ENCODE data around the gene ARSB. TPM values are rescaled to one million over a fixed set of nuclear protein-coding genes. Genes with fewer than 3 reads are reported as not detected.

Gene ARSB
- total RNA-seq, 2 experiments from 2014 or later = 10.5 to 11.1 TPM

DNA sequence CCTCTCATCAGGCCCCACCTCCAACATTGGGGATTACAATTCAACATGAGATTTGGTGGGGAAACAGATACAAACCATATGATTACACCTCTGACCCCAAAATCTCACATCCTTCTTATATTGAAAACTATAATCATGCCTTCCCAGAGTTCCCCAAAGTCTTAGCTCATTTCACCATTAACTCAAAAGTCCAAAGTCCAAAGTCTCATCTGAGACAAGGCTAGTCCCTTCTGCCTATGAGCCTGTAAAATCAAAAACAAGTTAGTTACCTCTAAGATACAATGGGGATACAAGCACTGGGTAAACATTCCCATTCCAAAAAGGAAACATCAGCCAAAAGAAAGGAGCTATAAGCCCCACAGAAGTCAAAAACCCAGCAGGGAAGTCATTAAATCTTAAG, 26.8 kb upstream of the ARSB start:
- no peak for DNase-seq
- ChIA-PET POLR2A (interaction anchor here (0.6 kb wide), 1 partner anchor 467 kb away, joined by 3 read pairs; no protein-coding TSS in a partner anchor), CTCF (interaction anchor here (1.4 kb wide), 1 partner anchor 13 kb away, joined by 5 read pairs; no protein-coding TSS in a partner anchor)
- Mint-ChIP-seq H3K4me1 (no peaks in the 10 kb centered on the region), H3K4me3 (no peak overlapping the region), H3K9me3 (no peaks in the 10 kb centered on the region), H3K27ac (no peak overlapping the region), H3K27me3 (peaks cover 39% of the 10 kb centered on the region), H3K36me3 (ENCODE audit: low read depth) (no peaks in the 10 kb centered on the region)

DNA sequence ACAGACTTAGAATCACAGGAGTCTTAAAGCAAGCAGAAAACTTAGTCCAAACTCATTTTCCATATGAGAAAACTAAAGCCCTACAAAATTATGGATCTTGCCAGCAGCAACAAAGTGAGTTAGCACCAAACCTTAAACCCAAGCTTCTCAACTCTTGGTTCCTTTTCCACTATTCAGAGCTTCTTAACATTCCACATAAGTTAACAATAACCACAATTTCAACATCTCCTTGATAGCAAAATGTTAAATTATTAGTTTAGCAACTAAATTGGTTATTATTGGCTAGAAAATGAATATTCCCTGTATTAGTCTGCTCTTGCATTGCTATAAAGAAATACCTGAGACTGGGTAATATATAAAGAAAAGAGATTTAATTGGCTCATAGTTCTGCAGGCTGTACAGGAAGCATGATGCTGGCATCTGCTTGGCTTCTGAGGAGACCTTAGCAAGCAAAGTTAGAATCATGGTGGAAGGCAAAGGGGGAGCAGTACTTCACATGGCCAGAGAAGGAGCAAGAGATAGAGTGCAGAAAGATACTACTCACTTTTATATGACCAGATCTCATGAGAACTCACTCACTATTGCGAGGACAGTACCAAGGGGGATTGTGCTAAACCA, 26.2 kb upstream of the ARSB start:
- POLR2A ChIA-PET = no interaction called here
- Mint-ChIP-seq H3K4me1 (no peaks in the 10 kb centered on the region), H3K4me3 (no peak overlapping the region), H3K36me3 (ENCODE audit: low read depth) (no peaks in the 10 kb centered on the region), H3K27me3 (peaks cover 34% of the 10 kb centered on the region), H3K9me3 (no peaks in the 10 kb centered on the region), H3K27ac (no peak overlapping the region)
- DNase-seq = no peak
- CTCF ChIA-PET = interaction anchor here (1.4 to 1.8 kb wide), 2 partner anchors 13 kb away, joined by 5 to 7 read pairs; no protein-coding TSS in a partner anchor

DNA sequence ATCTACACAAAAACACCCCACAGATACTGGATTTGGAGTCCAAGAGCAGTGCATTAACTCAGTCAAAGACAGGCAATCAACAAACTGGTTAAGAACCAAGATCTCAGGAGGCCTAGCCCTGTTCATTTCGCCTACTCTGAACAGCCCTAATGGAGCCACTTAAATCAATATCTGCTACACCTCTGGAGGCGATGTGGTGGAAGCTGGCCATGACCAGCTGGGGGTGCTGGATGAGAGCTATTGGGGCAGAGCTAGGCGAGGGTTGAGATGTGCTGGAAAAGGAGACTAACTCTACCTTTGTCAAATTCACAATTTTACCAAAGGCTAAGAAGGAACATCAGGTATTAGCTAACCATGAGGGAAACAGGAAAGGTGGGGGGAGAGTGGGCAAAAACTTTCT, 23.3 kb upstream of the ARSB start:
- CTCF ChIA-PET = interaction anchor here (0.8 to 1.8 kb wide), 3 partner anchors 12 to 127 kb away, joined by 3 to 4 read pairs (median 3); no protein-coding TSS in a partner anchor
- Mint-ChIP-seq H3K27me3 (peaks cover 34% of the 10 kb centered on the region), H3K27ac (no peak overlapping the region), H3K9me3 (no peaks in the 10 kb centered on the region), H3K4me1 (no peaks in the 10 kb centered on the region), H3K36me3 (ENCODE audit: low read depth) (no peaks in the 10 kb centered on the region), H3K4me3 (no peak overlapping the region)
- POLR2A ChIA-PET = interaction anchor here (1.5 kb wide), 1 partner anchor 23 kb away, joined by 4 read pairs; the partner anchor contains the start of gene ARSB
- no peak for DNase-seq

DNA sequence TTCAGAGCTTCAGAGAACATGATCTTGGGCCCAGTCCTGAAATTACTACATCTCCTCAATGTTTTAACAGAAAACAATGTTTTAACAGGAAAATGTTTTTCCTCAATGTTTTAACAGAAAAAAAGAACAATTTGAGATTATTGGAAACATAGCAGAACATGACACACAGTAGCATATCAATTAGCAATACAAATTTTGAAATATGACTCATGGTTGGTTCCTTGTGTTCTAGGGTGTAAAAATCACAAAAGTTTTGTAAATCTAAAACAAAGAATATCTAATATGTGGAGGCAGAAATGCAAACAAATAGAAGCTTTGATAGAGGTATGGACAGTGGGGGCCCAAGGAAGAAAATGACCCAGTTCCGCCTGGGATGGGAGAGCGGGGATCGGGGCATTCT, 22.8 kb upstream of the ARSB start:
- no peaks in the 10 kb centered on the region for H3K36me3 Mint-ChIP-seq (ENCODE audit: low read depth)
- ChIA-PET POLR2A (no interaction called here), CTCF (interaction anchor here (0.8 to 1.8 kb wide), 2 partner anchors 12 to 17 kb away, joined by 3 to 4 read pairs; no protein-coding TSS in a partner anchor)
- no peak for DNase-seq
- no peaks in the 10 kb centered on the region for H3K4me1 Mint-ChIP-seq
- H3K9me3 Mint-ChIP-seq = no peaks in the 10 kb centered on the region
- no peak overlapping the region for H3K4me3 Mint-ChIP-seq
- no peak overlapping the region for H3K27ac Mint-ChIP-seq
- H3K27me3 Mint-ChIP-seq = peaks cover 34% of the 10 kb centered on the region

DNA sequence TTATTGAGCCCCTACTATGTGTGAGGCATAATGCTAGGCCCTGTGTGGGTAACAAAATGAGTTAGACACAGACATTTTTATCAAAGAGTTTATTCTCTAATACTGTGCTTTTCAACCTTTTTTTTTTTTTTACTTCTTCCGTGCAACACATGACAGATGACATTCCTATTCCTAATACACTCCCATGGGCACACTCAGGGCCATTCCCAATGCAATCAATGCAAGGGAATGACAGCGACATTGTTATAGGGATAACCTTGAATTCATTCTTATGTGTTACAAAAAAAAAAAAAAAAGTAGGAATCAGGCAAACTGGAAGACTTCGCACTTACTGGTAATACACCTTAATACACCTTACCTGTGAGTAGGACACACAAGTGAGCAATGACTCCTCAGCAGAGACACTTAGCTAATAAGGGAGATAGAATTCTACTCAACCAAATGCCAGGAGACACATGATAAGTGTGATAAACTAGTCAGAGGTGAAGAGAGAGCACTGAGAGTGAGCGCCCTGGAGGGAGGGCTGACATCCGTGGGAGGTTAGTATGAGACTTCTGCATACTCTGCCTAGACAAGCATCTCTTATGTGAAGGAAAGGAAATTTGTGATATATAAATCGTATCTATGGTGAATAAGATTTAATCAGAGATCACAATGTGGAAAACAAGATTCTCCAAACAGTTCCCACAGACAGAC, 21.0 kb upstream of the ARSB start:
- Mint-ChIP-seq H3K9me3 (no peaks in the 10 kb centered on the region), H3K27ac (no peak overlapping the region), H3K36me3 (ENCODE audit: low read depth) (no peaks in the 10 kb centered on the region), H3K4me1 (no peaks in the 10 kb centered on the region), H3K27me3 (peaks cover 35% of the 10 kb centered on the region), H3K4me3 (no peak overlapping the region)
- DNase-seq = no peak
- ChIA-PET CTCF (interaction anchor here (0.6 kb wide), 1 partner anchor 19 kb away, joined by 3 read pairs; no protein-coding TSS in a partner anchor), POLR2A (no interaction called here)

DNA sequence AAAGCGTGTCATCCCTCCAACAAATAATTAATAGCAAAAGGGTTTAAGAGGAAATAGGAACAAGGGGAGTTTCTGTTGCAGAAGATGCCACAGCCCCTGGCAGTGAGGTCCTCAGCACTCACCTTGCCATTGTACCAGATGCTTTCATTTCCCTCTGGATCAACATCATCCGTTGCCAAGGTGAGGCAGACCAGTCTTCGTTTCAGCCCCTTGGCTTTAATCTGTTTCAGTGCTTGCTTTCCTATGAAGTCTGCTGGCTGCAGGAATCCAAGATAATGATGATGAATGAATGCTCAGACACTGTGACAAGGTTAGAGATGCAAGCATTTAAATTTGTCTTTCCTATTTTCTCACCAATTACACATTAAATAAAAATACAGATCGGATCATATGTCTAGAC, 20.0 kb upstream of the ARSB start:
- Mint-ChIP-seq H3K4me3 (no peak overlapping the region), H3K27me3 (peaks cover 34% of the 10 kb centered on the region), H3K27ac (no peak overlapping the region), H3K4me1 (no peaks in the 10 kb centered on the region), H3K9me3 (no peaks in the 10 kb centered on the region), H3K36me3 (ENCODE audit: low read depth) (no peaks in the 10 kb centered on the region)
- DNase-seq = no peak
- ChIA-PET CTCF (no interaction called here), POLR2A (no interaction called here)

DNA sequence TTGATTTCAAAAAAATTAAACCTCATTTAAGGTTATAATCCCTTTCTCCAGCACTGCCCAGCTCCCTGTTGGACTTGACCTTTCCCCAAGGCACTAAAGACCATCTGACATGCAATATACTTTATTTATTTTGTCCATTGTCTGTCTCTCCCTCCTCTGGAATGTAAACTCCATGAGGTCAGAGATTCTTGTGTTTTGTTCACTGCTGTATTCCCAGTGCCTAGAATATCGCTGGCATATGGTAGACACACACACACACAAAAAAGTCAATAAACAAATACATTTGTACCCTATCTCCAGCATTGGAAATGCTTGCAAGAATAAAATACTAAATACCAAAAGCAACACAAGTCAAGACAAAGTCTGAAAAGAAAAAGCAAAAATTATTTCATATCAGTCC, 17.3 kb upstream of the ARSB start:
- Mint-ChIP-seq H3K27me3 (peaks cover 42% of the 10 kb centered on the region), H3K36me3 (ENCODE audit: low read depth) (no peaks in the 10 kb centered on the region), H3K27ac (no peak overlapping the region), H3K9me3 (no peaks in the 10 kb centered on the region), H3K4me1 (no peaks in the 10 kb centered on the region), H3K4me3 (no peak overlapping the region)
- no peak for DNase-seq
- ChIA-PET CTCF (no interaction called here), POLR2A (no interaction called here)

DNA sequence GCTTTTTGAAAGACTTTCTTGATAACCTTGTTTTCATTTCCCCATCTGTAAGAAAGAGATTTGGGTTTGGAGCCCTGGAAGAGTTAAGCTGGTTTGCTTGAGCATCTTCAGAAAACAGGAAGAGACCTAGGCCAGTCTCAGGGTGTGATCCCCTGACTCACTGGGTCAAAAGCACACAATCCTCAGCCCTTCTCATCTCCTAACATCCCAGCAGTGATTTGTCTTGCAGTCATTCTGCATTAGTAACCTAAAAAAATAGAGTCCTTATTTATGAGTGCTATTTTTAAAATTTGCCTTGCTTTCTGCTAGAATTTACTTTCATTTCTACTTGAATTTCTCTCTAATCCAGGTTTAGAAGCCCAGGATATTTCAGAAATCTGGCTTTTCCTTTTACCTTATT, 16.4 kb upstream of the ARSB start:
- Mint-ChIP-seq H3K4me1 (no peaks in the 10 kb centered on the region), H3K36me3 (ENCODE audit: low read depth) (no peaks in the 10 kb centered on the region), H3K27me3 (peaks cover 45% of the 10 kb centered on the region), H3K9me3 (no peaks in the 10 kb centered on the region), H3K27ac (no peak overlapping the region), H3K4me3 (no peak overlapping the region)
- DNase-seq = no peak
- CTCF ChIA-PET = no interaction called here
- POLR2A ChIA-PET = interaction anchor here (0.9 kb wide), 1 partner anchor 12 kb away, joined by 3 read pairs; no protein-coding TSS in a partner anchor

DNA sequence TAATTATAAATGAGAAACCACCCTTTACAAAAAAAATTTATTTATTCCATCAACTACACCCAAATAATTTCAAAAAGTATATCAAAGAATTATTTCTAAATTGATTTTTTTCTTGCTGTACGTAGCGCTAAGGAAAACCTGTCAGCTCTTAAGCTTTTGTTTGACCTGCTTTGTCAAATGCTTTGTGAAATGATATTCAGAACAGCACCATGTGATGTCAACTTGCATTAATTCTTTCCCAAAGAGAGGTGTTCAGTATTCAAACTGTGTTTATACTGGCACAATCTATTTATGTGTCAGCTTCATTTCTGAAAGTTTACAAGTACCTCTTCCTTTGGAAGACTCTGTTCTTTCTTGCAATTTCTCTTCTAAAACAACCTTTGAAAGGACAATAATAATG, 12.0 kb upstream of the ARSB start:
- Mint-ChIP-seq H3K27me3 (peaks cover 24% of the 10 kb centered on the region), H3K27ac (no peak overlapping the region), H3K4me1 (peaks cover 10% of the 10 kb centered on the region), H3K36me3 (ENCODE audit: low read depth) (no peaks in the 10 kb centered on the region), H3K9me3 (no peaks in the 10 kb centered on the region), H3K4me3 (no peak overlapping the region)
- DNase-seq = no peak
- POLR2A ChIA-PET = interaction anchor here (1.0 kb wide), 1 partner anchor 12 kb away, joined by 5 read pairs; the partner anchor contains the start of gene ARSB
- CTCF ChIA-PET = no interaction called here

DNA sequence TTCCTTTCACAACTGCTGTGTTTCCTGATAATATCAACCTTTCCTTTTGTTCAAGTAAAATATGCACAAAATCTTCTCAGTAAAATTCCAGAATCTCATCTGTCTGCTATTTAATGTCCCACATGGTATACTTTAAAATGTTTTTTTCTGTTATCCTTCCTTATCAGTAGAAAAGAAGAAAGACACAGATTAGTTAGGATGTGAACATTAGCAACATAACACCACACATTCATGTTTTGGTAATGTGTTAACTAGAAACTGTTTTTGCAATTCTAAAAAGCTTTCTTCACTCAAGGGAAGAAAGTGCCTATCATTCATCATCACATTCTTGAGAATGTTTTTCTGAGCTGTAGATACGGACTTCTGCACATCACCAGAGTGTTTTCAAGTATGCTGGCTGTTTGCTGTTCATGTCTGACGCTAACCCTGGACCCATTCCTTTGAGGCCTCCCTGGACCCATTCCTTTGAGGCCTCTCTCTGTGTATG, 10.5 kb upstream of the ARSB start:
- Mint-ChIP-seq H3K9me3 (no peaks in the 10 kb centered on the region), H3K4me3 (no peak overlapping the region), H3K27ac (no peak overlapping the region), H3K4me1 (peaks cover 10% of the 10 kb centered on the region), H3K27me3 (peaks cover 26% of the 10 kb centered on the region), H3K36me3 (ENCODE audit: low read depth) (no peaks in the 10 kb centered on the region)
- ChIA-PET POLR2A (interaction anchor here (2.6 kb wide), 1 partner anchor 10 kb away, joined by 9 read pairs; the partner anchor contains the start of gene ARSB), CTCF (no interaction called here)
- DNase-seq = no peak

DNA sequence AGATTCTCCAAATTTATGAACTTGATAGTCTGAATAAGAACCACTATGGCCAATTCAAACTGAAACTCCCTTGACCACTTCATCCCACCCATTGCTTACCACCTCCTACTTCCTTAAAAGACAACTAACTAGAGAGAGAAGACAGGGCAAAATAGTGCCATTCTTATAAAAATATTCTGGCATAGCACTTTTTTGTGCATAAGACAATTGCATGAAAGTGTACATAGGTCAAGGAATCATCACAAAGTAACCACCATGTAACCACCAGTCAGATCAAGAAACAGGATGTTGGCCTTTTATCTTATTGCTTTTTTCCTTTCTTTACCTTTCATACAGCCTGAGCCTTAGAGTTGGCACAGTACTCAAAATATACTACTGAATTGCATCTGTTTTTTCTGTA, 8.1 kb upstream of the ARSB start:
- DNase-seq = no peak
- H3K4me3 Mint-ChIP-seq = no peak overlapping the region
- H3K4me1 Mint-ChIP-seq = peaks cover 10% of the 10 kb centered on the region
- CTCF ChIA-PET = no interaction called here
- H3K36me3 Mint-ChIP-seq (ENCODE audit: low read depth) = no peaks in the 10 kb centered on the region
- no peaks in the 10 kb centered on the region for H3K9me3 Mint-ChIP-seq
- POLR2A ChIA-PET = interaction anchor here (2.6 kb wide), 1 partner anchor 8 kb away, joined by 9 read pairs; the partner anchor contains the start of gene ARSB
- peaks cover 12% of the 10 kb centered on the region for H3K27me3 Mint-ChIP-seq
- H3K27ac Mint-ChIP-seq = no peak overlapping the region

DNA sequence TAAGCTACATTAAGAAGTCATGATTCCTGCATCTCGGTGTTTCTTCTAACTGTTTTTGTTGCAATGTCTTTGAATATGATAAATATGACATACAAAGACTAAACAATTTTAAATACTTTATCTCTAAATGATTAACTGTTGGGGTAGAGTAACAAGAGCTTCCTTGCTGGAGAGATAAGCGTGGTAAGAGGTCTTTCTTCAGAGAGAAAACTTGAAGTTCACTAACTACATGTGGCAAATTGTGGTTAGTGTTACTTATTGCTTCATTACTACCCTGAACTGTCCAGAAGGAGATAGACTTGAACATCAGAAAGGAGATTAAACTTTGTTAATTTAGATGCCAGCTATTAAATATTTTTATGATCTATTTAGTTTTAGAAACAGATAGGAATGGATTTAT, 7.0 kb upstream of the ARSB start:
- DNase-seq = no peak
- Mint-ChIP-seq H3K4me1 (peaks cover 10% of the 10 kb centered on the region), H3K4me3 (no peak overlapping the region), H3K27me3 (peaks cover 7% of the 10 kb centered on the region), H3K36me3 (ENCODE audit: low read depth) (no peaks in the 10 kb centered on the region), H3K27ac (no peak overlapping the region), H3K9me3 (no peaks in the 10 kb centered on the region)
- ChIA-PET CTCF (no interaction called here), POLR2A (no interaction called here)

DNA sequence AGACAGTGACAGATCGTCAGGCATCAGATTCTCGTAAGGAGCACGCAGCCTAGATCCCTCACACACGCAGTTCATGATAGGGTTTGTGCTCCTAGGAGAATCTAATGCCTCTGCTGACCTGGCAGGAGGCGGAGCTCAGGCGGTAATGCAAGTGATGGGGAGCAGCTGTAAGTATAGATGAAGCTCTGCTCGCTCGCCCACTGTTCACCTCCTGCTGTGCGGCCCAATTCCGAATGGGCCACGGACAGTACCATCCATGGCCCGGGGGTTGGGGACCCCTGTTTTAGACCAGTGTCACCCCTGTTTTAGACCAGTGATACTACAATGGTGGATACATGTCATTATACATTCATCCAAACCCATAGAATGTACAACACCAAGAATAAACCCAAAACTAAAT, 4.0 kb upstream of the ARSB start:
- ChIA-PET POLR2A (no interaction called here), CTCF (no interaction called here)
- DNase-seq = no peak
- H3K27me3 Mint-ChIP-seq = peaks cover 2% of the 10 kb centered on the region
- peaks cover 3% of the 10 kb centered on the region for H3K36me3 Mint-ChIP-seq (ENCODE audit: low read depth)
- no peak overlapping the region for H3K27ac Mint-ChIP-seq
- H3K9me3 Mint-ChIP-seq = no peaks in the 10 kb centered on the region
- H3K4me1 Mint-ChIP-seq = peaks cover 20% of the 10 kb centered on the region
- no peak overlapping the region for H3K4me3 Mint-ChIP-seq

Measured in activated CD4-positive, alpha-beta memory T cell treated with anti-CD3 and anti-CD28 coated beads, Interleukin-2, amount 10 ng/mL, durations not matched to agents 7 days and 5 days (primary cell).